HG03565 (cell line): ENCODE data around the gene ZDHHC14.
A peak's percentile ranks its signal among the peaks of the same experiment; 100 is the strongest.

Experiments used
- ATAC-seq: cut with Tn5 transposase; IDR thresholded peaks from one replicate; pipeline ENCODE4 v1.9.1; 2021; ENCODE audit warnings: mild to moderate bottlenecking, moderate library complexity; ENCODE audit not compliant: unreplicated experiment

ZDHHC14 gene

DNA sequence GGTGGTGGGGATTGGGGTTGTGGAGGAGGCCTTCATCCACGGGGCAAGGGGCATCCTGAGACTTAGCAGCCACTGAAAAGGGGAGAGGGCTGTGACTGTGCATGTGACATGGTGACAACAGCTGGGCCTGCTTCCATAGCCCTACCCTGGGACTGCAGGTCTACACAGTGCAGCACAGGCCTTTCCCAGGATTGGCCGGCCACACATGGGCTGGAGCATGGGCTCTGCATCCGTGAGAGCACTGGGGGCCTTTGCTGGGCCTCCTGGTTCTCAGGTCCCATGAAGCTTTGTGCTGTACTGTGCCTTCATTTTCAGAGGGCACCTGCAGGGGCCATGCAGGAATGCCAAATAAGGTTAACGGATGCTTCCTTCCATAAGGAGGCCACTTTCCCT is 56.0 kb downstream of the ZDHHC14 start:
- no peak for ATAC-seq

DNA sequence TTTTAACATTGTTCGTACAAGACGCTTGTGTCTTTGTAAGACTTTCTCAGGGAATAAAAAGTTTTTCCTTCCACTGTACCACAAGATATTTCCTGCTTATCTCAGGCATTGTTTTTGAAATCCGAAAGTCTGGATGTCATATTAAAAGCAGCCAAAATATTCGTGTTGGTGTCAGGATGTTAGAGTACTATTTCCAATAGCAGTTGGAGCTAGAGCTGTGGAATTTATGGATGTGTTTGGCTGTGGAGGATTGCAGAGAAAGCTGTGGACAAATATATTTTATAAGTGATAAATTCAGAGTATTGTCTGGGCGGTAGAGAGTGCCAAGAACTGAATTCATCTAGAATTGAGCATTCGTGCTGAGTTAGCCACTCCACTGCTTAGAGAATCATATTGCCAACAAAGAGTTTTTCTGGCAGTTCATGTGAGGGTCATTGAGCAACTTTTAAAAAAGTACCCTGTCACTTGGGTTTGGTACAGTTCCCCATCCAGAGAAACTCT is 57.7 kb downstream of the ZDHHC14 start:
- ATAC-seq, result no peak

DNA sequence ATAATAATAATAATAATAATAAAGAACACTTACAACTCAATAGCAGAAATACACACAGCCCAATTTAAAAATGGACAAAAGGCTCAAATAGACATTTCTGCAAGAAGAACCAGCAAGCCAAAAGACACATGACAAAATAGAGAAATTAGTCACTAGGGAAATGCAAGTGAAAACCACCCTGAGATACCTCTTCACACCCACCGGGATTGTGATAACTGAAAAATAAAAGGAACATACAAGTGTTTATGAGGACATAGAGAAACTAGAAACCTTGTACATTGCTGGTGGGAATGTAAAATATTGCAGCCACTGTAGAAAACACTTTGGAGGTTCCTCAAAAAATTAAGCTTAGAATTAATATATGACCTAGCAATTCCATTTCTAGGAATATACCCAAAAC is 59.2 kb downstream of the ZDHHC14 start:
- no peak for ATAC-seq

DNA sequence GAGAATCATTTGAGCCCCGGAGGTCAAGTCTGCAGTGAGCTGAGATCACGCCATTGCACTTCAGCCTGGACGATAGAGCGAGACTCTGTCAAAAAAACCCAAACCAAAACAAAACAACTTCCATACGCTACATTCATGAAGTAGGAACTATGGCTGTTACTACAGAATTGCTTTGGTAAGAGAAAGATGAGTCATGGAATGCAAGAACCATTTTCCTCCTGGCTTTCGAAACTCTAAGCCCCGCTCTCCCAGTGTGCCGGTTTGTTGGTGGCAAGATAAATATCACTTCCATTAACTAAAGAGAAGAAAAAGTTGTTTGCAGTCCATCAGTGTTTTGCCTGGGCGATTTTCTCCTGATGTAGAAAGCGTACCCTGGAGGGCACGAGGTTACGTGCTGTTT is 61.3 kb downstream of the ZDHHC14 start:
- no peak for ATAC-seq

DNA sequence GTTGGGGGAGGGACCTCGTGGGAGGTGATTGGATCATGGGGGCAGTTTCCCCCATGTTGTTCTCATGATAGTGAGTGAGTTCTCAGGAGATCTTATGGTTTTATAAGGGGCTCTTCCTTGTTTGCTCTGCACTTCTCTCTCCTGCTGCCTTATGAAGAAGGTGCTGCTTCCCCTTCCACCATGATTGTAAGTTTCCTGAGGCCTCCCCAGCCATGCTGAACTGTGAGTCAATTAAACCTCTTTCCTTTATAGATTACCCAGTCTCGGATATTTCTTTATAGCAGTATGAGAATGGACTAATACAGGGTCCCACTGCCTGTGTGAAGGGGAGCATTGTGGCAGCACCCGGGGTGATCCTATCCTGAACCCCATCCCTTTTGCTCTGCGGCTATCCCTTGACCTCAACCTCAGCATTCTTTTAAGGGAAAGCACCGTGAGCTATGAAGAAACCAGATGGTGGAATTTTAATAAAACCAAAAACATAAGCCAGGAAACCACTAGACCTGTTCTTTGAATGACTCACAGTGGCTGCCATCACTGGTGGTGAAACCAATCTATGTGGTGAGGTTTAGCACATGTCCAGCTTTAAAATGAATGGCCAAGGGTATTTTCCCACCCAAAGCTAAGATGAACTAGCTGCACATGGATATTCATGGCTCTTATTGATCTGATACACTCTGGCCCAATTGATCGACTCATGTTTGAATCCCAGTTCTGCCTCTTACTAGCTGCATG is 62.2 kb downstream of the ZDHHC14 start:
- ATAC-seq, result peak; percentile 91

DNA sequence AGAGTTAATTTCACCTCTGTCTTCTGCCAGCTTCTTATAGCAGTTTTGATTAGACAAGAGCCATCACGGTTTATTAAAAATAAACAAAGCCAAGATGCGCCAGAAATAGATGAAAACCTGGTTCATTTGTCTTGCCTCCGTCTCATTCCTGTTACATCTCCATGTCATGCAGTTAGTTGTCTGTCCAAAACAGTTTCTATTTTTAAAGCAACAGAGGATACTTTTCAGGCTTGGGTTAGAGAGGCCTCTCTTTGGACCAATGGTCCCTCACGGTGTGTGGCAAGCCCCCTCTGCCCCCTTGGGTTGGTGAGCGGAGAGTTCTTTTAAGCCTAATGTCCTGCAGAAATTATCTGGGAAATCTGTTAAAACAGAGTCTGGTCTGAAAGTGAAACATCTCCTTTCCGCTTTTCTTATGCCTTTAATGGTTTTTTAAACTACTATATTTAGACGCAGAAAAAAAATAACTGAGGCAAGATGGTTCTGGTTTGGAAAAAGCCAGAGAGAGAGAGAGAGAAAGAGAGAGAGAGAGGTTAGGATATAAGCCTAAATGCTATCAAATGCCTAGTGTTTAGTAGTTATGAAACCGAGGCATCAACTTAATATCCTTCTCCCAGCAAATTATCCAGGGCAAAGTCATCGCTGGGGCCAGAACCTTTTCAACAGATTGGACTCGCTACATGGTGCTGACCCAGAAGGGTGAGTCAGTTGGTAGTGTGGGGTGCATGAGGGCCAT is 64.5 kb downstream of the ZDHHC14 start:
- ATAC-seq, result no peak

DNA sequence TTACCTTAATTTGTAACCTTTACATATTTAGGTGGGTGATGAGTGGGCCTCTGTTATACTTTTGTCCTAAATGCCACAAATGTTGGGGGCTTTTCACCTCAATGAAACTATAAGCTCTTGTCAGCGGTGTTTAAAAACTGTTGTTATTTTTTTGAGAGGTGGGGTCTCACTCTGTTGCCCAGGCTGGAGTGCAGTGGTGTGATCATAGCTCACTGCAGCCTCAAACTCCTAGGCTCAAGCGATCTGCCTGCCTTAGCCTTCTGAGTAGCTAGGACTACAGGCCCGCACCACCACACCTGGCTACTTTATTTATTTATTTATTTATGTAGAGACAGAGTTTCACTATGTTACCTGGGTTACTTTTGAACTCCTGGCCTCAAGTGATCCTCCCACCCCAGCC is 66.7 kb downstream of the ZDHHC14 start:
- no peak for ATAC-seq

DNA sequence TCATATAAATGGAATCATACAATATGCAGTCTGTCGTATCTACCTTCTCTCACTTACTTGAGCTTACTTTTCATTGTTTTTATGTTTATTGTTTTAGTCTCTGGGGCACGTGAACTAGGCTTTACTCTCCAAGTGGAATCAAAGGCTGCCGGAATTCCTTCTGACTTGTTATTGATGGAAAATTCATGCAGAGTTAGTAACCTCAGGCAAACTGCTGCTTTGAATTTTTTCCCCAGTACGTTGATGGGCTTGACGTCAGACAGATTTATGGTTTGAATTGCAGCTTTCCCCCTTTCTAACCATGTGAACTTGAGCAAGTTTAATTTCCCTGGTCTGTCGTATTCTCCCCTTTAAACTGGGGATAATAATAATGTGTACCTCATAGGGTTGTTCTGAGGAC is 68.6 kb downstream of the ZDHHC14 start:
- no peak for ATAC-seq

DNA sequence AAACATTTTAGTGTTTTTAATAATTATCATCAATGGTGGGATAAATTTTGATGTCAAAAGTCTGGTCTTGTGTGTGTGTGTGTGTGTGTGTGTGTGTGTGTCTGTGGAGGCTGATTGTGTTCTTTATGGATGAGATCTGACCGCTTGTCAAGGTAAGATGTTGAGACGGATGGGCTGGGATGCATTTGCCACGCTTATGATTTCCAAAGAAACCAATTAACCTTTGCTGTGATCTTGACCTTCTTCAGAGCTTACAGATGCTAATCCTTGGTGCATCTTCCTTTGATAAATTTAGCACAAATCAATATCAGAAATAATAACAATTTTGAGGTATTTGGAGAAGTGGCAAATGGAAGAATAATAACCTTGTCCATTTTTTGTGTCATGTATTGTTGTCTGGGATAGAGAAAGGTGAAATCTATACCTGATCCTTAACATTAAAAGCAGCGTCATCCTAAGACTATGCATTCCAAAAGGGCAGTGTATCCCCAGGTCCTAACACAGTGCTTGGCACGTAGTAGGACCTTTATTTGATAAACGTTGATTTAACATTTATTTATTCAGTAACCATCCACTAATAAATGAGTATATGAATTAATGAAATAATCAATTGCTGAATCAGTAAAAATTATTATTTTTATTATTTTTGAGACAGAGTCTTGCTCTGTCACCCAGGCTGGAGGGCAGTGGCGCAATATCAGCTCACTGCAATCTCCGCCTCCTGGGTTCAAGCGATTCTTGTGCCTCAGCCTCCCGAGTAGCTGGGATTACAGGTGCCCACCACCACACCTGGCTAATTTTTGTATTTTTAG is 70.1 kb downstream of the ZDHHC14 start:
- ATAC-seq, result no peak

DNA sequence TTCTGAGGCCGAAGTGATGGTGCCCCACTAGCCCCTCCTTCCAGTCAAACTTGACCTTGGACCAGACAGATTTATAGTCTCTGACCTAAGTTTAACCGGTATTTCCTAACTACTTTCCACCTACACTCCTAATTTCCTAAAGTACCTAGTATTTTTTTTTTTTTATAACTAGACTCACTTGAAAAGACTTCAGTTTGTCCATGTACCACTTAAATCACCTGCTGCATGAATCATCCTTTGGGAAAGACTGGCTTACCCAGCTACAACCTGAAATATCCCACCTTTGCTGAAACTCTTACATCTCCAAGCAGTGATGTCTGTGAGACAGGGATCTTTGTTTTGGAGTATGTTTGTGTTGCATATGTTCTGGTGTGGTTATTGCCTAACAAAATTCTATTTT is 71.1 kb downstream of the ZDHHC14 start:
- ATAC-seq, result no peak

DNA sequence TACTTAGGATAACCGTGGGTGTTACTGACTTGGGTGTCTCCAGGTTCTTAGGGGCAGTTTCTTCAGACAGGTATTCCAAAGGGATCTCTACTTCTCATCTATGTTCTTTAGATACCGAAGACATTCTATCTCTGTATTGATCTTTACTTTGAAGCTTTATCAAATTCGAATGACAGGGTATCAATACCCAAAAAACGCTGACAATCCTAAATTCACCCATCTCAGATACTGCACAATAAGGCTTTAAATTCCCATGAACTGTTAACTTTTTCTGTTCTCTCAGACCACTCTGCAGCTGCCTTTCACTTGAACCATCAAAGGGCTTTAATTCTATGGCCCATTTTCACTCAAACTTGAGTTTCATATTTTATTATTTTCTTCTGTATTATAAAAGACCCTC is 72.1 kb downstream of the ZDHHC14 start:
- ATAC-seq, result no peak

DNA sequence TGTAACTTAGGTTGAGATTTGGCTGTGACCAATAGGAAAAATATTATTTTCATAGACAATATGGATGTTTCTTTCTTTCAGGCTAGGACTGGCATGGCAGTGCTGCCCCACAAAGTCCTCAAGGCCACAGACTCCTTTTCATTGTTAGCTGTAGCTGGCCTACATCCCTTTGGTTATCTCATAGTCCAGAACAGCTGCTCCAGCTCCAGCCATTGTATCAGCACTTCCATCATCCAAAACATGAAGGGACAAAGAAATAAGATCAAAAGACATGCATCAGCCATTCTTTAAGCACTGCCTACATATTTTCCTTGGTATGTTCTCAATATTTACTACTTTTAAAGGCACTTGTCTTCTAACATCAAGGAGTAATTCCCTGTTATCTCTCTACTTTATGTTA is 73.0 kb downstream of the ZDHHC14 start:
- no peak for ATAC-seq

DNA sequence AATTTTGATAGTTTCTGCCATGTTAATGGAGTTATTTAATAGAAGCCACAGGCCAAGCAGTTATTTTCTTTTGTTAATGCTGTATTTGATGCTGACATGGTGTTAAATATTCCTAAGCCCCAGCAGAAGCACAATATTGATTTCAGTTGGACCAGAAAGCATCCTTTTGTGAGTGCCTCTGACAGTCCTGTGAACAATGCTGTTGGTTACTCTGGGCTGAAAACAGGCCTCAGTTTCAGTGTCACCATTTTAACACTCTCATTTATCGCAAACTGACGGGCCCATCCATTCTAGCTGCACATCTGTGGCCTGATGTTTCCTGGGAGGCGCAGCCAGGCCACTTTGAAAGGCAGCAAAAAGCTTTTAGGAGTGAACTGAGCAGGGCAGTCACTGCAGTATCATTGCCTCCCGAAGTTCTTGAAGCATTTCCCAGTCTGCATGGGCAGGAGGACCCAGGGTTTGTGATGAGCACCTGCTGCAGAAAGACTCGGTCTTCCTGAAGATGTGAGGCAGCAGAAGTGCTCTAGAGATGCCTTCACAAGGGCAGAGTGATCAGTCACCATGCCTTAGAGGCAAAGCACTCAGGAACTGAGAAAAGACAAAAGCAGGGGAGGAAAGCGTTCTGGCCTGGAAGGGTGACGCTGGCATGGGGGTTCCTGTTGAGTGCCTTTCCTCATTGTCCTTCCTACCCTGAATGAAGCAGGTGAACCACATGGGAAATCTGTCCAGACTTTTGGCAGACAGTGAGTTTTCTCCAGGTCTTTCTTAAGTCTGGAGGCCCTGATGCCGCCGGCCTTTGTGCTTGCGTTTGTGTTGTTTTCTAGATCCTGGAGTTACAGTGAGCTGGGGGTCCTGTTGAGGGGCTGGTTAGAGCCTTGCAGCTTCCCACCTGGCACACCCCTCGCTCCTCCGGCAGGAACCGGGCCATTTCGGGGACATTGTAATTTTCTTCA is 74.0 kb downstream of the ZDHHC14 start:
- no peak for ATAC-seq

DNA sequence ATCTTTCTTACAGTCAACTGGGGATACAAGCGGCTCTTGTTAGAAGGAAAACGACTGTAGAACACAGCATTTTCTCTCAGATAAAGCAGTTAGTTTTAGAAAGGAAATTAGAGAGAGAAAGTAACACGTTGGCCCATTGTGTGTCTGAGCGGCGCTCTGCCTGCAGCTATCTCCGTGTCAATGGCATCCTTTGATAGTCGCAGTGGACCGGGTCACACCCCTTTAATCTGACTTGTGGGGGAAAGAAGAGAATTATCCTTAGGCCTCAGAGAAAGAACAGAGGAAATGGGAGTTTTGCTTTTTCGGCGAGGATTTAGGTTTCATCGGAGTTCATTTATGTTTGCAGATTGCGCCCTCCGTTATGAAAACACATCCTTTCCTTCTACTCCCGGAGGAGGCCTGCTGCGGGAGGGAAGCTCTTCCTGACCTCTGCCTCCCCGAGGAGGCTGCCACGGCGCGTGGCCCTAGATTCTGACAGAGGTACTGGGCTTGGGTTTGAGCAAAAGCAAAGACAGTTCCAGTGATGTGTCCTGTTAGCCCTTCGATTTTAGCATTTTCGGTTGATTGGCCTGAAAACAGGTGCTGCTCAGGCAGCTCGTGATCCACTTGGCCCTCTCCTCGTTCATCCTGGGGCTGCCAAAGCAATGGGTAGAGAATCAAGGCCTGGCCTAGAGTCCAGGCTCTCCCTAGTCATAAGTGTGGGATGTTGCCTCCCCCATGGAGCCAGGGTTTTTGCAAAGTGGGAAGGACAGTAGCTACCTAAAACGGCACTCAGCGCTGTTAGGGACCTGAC is 74.9 kb downstream of the ZDHHC14 start:
- ATAC-seq, result no peak

DNA sequence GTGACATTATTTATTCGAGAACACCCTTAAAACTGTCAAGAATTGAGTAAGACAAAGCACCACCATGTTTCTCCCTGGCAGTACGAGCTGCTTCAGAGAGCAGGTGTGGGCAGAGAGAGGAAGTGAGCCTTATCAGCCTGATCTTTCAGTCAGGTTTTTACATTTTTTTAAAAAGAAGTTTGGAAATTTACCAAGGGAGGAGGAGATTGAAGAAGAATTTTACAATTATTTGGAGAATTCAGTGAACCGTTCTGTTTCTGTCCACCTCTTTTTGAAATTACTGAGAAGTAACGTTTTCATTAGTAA is 75.5 kb downstream of the ZDHHC14 start:
- ATAC-seq, result peak; percentile 40

DNA sequence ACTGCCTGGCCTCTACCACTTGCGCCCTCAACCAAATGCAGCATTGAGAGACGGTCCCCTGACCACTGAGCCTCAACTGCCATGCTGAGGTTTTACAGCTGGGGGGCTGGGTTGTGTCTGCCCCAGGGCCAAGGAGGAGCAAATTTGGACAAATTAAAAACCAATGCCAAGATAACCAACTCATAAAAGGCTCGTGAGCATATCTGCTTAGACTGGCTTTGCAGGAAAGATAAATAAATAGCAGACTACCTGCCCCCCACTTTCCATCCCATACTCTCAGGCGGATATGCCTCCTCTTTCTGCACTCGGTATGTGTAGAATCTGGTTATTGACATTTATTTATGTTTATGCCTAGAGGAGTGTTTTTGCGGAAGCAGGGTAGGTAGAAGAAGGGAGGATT is 76.8 kb downstream of the ZDHHC14 start:
- ATAC-seq, result no peak

DNA sequence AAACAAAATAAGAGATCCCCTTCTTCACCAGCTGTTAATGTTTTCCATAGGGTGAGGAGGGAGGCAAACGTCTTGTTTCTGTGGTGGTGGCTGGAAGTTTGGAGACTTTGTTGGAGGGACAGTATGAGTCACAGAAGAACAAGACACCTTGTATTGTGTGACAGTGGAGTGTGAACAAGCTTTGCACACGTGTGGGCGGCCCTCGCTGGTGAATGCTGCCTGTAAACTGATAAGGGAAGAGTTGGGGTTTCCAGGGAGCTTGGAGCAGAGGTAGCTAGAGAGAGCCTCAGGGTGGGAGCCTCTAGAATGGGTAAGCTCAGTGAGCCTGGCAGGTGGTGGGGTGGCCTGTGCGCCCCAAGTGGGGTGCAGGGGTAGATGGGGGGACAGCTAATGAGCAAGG is 78.3 kb downstream of the ZDHHC14 start:
- no peak for ATAC-seq

DNA sequence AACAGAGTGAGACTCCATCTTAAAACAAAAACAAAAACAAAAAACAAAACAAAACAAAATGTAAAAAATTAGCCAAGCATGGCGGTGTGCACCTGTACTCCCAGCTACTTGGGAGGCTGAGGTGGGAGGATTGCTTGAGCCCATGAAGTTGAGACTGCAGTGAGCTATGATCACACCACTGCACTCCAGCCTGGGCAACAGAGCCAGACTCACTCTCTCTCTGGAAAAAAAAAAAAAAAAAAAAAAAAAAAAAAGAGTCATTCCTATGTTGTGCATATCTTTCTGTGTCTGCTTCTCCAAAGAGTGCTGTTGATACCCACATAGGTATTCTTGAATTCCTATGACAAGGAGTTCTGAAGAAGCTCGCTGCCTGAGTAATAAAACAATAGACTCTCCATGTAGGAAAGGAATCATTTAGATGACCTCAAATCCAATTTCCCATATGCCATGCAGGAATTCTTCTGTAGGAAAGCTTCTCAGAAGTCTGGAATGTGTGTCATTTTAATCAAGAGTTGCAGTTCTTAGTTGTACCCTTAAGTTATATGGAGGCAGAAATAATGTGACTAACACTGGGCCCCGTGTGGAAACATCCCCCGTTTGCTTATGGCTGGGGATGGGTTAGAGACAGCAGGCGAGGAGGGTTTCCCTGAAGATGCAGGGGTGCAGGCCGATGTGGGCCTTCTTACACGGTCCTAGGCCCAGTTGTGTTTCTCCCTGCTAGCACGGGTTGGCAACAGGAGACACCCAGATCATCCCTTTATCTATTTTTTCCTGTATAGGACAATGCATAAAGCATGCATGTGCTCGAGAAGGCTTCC is 79.4 kb downstream of the ZDHHC14 start:
- peak; percentile 2 for ATAC-seq
